Breast epithelium (tissue), 3 donors: ENCODE measurements around the gene USP24.

Experiments
- CTCF ChIP-seq, 3 donors: fragments of 450-650 bp; IDR thresholded peaks; one replicate each; pipeline ENCODE4 v1.5.1; 2016 to 2017; ENCODE audit warnings: antibody characterized with exemption in 3 of 3, mild to moderate bottlenecking in 3 of 3, moderate library complexity in 3 of 3
- POLR2A ChIP-seq: fragments of 450-650 bp; IDR thresholded peaks from one replicate; pipeline ENCODE4 v1.6.1; 2016; ENCODE audit warnings: antibody characterized with exemption, mild to moderate bottlenecking, moderate library complexity

DNA sequence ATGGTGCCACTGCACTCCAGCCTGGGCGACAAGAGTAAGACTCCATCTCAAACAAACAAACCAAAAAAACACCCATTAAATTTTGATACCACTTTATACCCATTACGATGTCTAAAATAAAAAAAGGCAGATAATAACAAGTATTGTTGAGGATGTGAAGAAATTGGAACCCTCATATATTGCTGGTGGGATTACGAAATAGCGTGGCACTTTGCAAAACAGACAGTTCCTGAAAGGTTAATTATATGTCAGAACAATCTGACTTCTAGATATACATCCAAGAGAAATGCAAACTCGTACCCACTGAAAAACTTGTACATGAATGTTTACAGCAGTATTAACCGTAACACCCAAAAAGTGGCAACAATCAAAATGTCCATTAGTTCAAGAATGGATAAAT is 70.3 kb downstream of the USP24 start:
- TF ChIP-seq POLR2A (no peak), CTCF (IDR thresholded peaks at IDR 0.05) (no peak)
